DND-41 (cell line): Measurements from ENCODE around the gene TMPRSS15.

Experiments
- ATAC-seq: fragments of 200-7000 bp; cut with Tn5 transposase; 3 replicates; pipeline ENCODE4 v1.9.1; 2021; ENCODE audit warnings: low read depth; ENCODE audit not compliant: insufficient read depth
- DNase-seq: peaks from one replicate; pipeline ENCODE4 v3.0.0-alpha.2; 2020
- H2AFZ ChIP-seq: 2 replicates; pipeline ENCODE4 v1.6.0; 2012; ENCODE audit warnings: low read depth, low read length
- H3K27ac ChIP-seq: 2 replicates; pipeline ENCODE4 v1.5.1; 2012; ENCODE audit warnings: low read length, inconsistent platforms
- H3K27me3 ChIP-seq: fragments of 200-600 bp; sonication (generic); 2 replicates; pipeline ENCODE4 v1.6.0; 2012; ENCODE audit warnings: low read length, mild to moderate bottlenecking, inconsistent platforms; ENCODE audit not compliant: insufficient read depth, poor library complexity
- H3K36me3 ChIP-seq: 2 replicates; pipeline ENCODE4 v1.5.1; 2012; ENCODE audit warnings: low read length, inconsistent platforms; ENCODE audit not compliant: insufficient read depth
- H3K4me1 ChIP-seq: 2 replicates; pipeline ENCODE4 v1.5.1; 2012; ENCODE audit warnings: mild to moderate bottlenecking, low read length; ENCODE audit not compliant: insufficient read depth
- H3K4me2 ChIP-seq: 2 replicates; pipeline ENCODE4 v1.6.0; 2012; ENCODE audit warnings: mild to moderate bottlenecking, moderate library complexity, low read length, inconsistent platforms; ENCODE audit not compliant: insufficient read depth
- H3K4me3 ChIP-seq, 2 experiments: fragments of 200-600 bp in 1 of 2; shearing (Covaris generic) in 1 of 2; 2 replicates each; pipeline ENCODE4 v1.5.1; 2012 to 2016; ENCODE audit warnings: inconsistent platforms in 2 of 2, low read length in 2 of 2, mild to moderate bottlenecking in 2 of 2, low read depth in 1 of 2, moderate library complexity in 1 of 2
- H3K79me2 ChIP-seq: 2 replicates; pipeline ENCODE4 v1.6.0; 2012; ENCODE audit warnings: low read length, inconsistent platforms; ENCODE audit not compliant: insufficient read depth
- H3K9ac ChIP-seq: 2 replicates; pipeline ENCODE4 v1.6.0; 2012; ENCODE audit warnings: low read depth, mild to moderate bottlenecking, inconsistent platforms, low read length, moderate library complexity
- H3K9me3 ChIP-seq: 2 replicates; pipeline ENCODE4 v1.5.1; 2012; ENCODE audit warnings: low read length, moderate library complexity, mild to moderate bottlenecking, inconsistent platforms; ENCODE audit not compliant: insufficient read depth, severe bottlenecking
- H4K20me1 ChIP-seq: 2 replicates; pipeline ENCODE4 v1.6.0; 2012; ENCODE audit warnings: low read length; ENCODE audit not compliant: insufficient read depth
- CTCF ChIP-seq: IDR thresholded peaks from 2 replicates; pipeline ENCODE4 v1.5.1; 2012; ENCODE audit warnings: borderline replicate concordance, low read length, moderate library complexity, mild to moderate bottlenecking; ENCODE audit not compliant: poor library complexity, severe bottlenecking; ENCODE audit errors: extremely low read depth
- EZH2 ChIP-seq: IDR thresholded peaks from 3 replicates; pipeline ENCODE4 v1.6.1; 2012; ENCODE audit warnings: borderline replicate concordance, low read depth, mild to moderate bottlenecking, moderate library complexity, low read length, inconsistent platforms; ENCODE audit not compliant: severe bottlenecking

TMPRSS15 gene

GRCh38 chr21:18340387-18340942 is 63.1 kb downstream of the TMPRSS15 start:
- Histone ChIP-seq H3K27me3 (no peaks in the 10 kb centered on the region), H3K4me2 (no peak overlapping the region), H3K4me3 (no peak overlapping the region), H3K9me3 (no peaks in the 10 kb centered on the region), H3K36me3 (no peaks in the 10 kb centered on the region), H3K27ac (no peak overlapping the region), H4K20me1 (no peaks in the 10 kb centered on the region), H3K4me1 (no peaks in the 10 kb centered on the region), H2AFZ (no peak overlapping the region), H3K79me2 (no peaks in the 10 kb centered on the region), H3K9ac (no peak overlapping the region)
- DNase-seq (no peak), ATAC-seq (no peak)
- TF ChIP-seq EZH2 (no peak), CTCF (no peak)

- Histone ChIP-seq H3K9ac (no peak overlapping the region), H4K20me1 (no peaks in the 10 kb centered on the region), H3K27me3 (no peaks in the 10 kb centered on the region), H3K27ac (no peak overlapping the region), H3K4me3 (no peak overlapping the region), H2AFZ (no peak overlapping the region), H3K4me2 (no peak overlapping the region), H3K9me3 (no peaks in the 10 kb centered on the region), H3K4me1 (no peaks in the 10 kb centered on the region), H3K36me3 (no peaks in the 10 kb centered on the region), H3K79me2 (no peaks in the 10 kb centered on the region)
- no peak for ATAC-seq
- DNase-seq: no peak
- no peak for TF ChIP-seq CTCF
- no peak for TF ChIP-seq EZH2
Observed at GRCh38 chr21:18335651-18336236, 67.8 kb downstream of the TMPRSS15 start.

GRCh38 chr21:18334066-18334465 is 69.5 kb downstream of the TMPRSS15 start:
- H3K27me3 ChIP-seq: no peaks in the 10 kb centered on the region
- no peak for DNase-seq
- H3K79me2 ChIP-seq: no peaks in the 10 kb centered on the region
- ATAC-seq: no peak
- H3K9ac ChIP-seq: no peak overlapping the region
- H2AFZ ChIP-seq: no peak overlapping the region
- H3K4me3 ChIP-seq: no peak overlapping the region
- TF ChIP-seq EZH2 (no peak), CTCF (no peak)
- H4K20me1 ChIP-seq: no peaks in the 10 kb centered on the region
- H3K27ac ChIP-seq: no peak overlapping the region
- no peak overlapping the region for H3K4me2 ChIP-seq
- H3K4me1 ChIP-seq: no peaks in the 10 kb centered on the region
- no peaks in the 10 kb centered on the region for H3K36me3 ChIP-seq
- no peaks in the 10 kb centered on the region for H3K9me3 ChIP-seq
